ENCODE measurements around the gene HSP90AB1. TPM values are rescaled to one million over a fixed set of nuclear protein-coding genes. Genes with fewer than 3 reads are reported as not detected.

The HSP90AB1 gene
- total and polyA plus RNA-seq, 8 donors: 168 to 549 (median 359) TPM

DNA sequence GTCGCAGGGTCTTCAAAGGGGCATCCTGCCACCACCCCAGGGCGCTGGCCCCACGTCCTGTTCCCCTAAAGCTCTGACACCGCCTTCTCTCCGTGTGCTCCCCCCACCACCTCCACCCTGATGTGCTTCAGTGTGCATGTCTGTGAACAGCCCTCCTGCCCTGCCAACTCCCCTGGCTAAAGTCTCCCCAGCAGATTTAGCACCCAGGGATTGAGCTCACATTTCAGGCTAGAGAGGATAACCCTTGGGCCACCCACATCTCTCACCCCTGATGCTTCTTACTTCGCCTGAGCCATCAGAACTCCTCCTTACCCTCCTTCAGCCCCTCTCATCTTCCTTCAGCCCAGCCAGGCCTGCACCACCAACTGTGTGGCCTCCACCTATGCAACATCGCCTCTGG is 30.9 kb downstream of the HSP90AB1 start:
- Histone ChIP-seq H3K9me3 (no peaks in the 10 kb centered on the region), H3K27me3 (peaks cover 0 to 77% (median 51%) of the 10 kb centered on the region in 3 donors), H3K36me3 (no peaks in the 10 kb centered on the region), H3K4me1 (peaks cover 10 to 13% (median 12%) of the 10 kb centered on the region in 4 donors), H3K4me3 (no peak overlapping the region), H3K27ac (no peak overlapping the region)
- WGBS, 5 donors: 73 to 83% (median 80%) methylated on average over 7 of the region's 7 CpGs
- intact Hi-C loops (cut with DNase I; ENCODE audit: low total_unique reads): no loop called here
- TF ChIP-seq POLR2A (IDR thresholded peaks at IDR 0.05) (no peak), EP300 (IDR thresholded peaks at IDR 0.05) (no peak), POLR2AphosphoS5 (IDR thresholded peaks at IDR 0.05) (no peak), CTCF (IDR thresholded peaks at IDR 0.05) (no peak)
- no peak for DNase-seq

GRCh38 chr6:44278315-44278714 is 31.4 kb downstream of the HSP90AB1 start:
- TF ChIP-seq CTCF (IDR thresholded peaks at IDR 0.05): no peak
- no peak for TF ChIP-seq EP300 (IDR thresholded peaks at IDR 0.05)
- no peak for TF ChIP-seq POLR2AphosphoS5 (IDR thresholded peaks at IDR 0.05)
- no peak for TF ChIP-seq POLR2A (IDR thresholded peaks at IDR 0.05)
- 51 to 68% (median 65%) methylated on average over 2 to 3 of the region's 3 CpGs for WGBS, 5 donors
- Histone ChIP-seq H3K27me3 (peaks cover 0 to 74% (median 46%) of the 10 kb centered on the region in 3 donors), H3K9me3 (no peaks in the 10 kb centered on the region), H3K4me3 (no peak overlapping the region), H3K4me1 (peaks cover 10 to 13% (median 12%) of the 10 kb centered on the region in 4 donors), H3K36me3 (no peaks in the 10 kb centered on the region), H3K27ac (no peak overlapping the region)
- intact Hi-C loops (cut with DNase I; ENCODE audit: low total_unique reads): no loop called here
- DNase-seq: no peak

DNA sequence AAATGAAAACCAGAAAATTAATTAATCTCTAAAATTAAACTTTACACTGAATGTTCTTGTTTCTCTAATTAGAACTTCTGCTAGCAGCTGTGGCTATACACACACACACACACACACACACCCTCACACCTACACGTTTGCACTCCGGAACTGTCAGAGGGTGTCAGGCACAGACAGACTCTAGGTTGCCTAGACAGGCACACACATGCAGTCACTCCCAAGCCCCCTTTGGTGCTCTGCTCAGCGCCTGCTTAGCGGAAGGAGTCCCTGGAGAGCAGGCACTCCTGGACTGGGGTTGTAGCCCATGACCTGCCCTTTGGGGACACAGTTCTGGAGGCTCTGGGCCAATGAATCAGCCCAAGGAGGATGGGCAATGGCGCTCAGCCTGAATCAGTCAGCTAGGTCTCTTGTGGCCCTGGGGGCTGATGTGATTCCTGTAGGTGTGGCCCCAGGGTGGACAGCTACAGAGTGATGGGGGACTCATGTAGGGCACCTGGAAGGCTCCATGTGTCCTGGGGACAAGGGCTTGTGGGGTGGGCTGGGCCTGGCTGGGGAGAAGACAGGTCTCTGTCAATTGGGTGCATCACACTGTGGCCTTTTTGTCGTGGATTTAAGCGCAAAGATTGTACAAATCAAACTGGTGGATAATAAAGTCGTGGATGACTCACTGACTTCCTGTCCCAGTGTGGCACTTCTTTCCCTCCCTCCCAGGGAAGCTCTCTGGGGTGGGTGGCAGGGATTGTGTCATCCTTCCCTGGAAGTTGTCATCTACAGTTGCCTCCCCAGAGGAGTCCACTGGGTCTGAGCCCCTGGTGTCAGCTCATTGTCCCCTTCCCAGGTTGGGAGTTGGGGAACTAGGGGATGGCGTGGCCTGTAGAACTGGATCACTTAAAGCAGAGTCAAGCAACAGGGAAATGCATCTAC is 32.1 kb downstream of the HSP90AB1 start:
- Histone ChIP-seq H3K4me1 (peaks cover 10 to 13% (median 12%) of the 10 kb centered on the region in 4 donors), H3K9me3 (no peaks in the 10 kb centered on the region), H3K27me3 (peaks cover 0 to 74% (median 41%) of the 10 kb centered on the region in 3 donors), H3K36me3 (no peaks in the 10 kb centered on the region), H3K27ac (no peak overlapping the region), H3K4me3 (no peak overlapping the region)
- intact Hi-C loops (cut with DNase I; ENCODE audit: low total_unique reads): no loop called here
- TF ChIP-seq POLR2AphosphoS5 (IDR thresholded peaks at IDR 0.05) (no peak), CTCF (IDR thresholded peaks at IDR 0.05) (no peak), EP300 (IDR thresholded peaks at IDR 0.05) (no peak), POLR2A (IDR thresholded peaks at IDR 0.05) (no peak)
- no peak for DNase-seq
- 54 to 77% (median 63%) methylated on average over 6 to 9 of the region's 9 CpGs for WGBS, 5 donors

DNA sequence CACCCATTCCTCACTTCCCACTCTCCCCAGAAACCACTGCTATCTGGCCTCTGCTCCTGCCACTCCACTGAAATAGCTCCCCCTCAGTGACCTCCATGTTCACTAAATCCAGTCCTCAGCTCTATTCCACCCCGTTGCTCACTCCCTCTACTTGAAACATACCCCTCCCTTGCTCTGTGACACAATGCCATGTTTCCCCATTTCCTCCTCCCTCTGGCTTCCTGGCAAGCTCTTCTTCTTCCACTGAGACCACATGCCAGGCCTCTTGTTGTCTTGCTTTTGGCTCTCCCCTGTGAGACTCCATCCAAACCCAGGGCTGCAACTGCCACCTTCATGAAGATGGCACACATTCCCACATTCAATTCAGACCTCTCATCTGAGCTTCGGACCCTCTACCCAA is 37.2 kb downstream of the HSP90AB1 start:
- Histone ChIP-seq H3K4me1 (no peaks in the 10 kb centered on the region), H3K27ac (no peak overlapping the region), H3K27me3 (peaks cover 0 to 71% (median 25%) of the 10 kb centered on the region in 3 donors), H3K4me3 (no peak overlapping the region), H3K9me3 (no peaks in the 10 kb centered on the region), H3K36me3 (no peaks in the 10 kb centered on the region)
- no peak for DNase-seq
- intact Hi-C loops (cut with DNase I; ENCODE audit: low total_unique reads): no loop called here
- TF ChIP-seq EP300 (IDR thresholded peaks at IDR 0.05): no peak
- no peak for TF ChIP-seq CTCF (IDR thresholded peaks at IDR 0.05)
- no peak for TF ChIP-seq POLR2AphosphoS5 (IDR thresholded peaks at IDR 0.05)
- no peak for TF ChIP-seq POLR2A (IDR thresholded peaks at IDR 0.05)
- 44 to 53% (median 48%) methylated on average over 2 of the region's 2 CpGs for WGBS, 5 donors

Measured in stomach (tissue), 9 donors.